Measurements from ENCODE around the gene GADD45G. TPM values are rescaled to one million over a fixed set of nuclear protein-coding genes. Genes with fewer than 3 reads are reported as not detected.

GADD45G gene
- polyA plus RNA-seq, 1 of the 3 experiments (the other 2 are of a cell fraction), result 1.3 TPM

DNA sequence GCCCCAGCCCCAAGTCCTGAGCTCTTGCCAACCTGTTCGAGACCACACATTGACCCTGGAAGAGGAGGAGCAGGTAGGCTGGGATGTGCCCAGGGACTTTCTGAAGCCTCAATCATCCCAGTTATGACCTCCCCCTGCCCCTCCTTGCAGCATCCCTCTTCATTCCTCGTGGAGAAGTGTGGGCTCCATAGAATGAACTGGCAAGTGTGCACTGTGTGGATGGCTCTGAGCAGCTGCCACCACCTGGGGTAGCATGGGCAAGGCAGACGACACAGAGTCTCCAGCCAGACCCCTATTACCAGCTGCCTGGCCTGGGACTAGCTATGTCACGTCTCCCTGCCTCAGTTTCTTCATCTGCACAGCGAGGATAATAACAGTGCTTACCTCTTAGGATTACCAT is 33.5 kb downstream of the GADD45G start:
- TF ChIP-seq POLR2AphosphoS5 (IDR thresholded peaks at IDR 0.05; ENCODE audit: low read depth, low read length) (no peak), RXRA (IDR thresholded peaks at IDR 0.05; ENCODE audit: borderline replicate concordance, low read depth) (no peak)
- TF ChIP-seq, protein P1, sequence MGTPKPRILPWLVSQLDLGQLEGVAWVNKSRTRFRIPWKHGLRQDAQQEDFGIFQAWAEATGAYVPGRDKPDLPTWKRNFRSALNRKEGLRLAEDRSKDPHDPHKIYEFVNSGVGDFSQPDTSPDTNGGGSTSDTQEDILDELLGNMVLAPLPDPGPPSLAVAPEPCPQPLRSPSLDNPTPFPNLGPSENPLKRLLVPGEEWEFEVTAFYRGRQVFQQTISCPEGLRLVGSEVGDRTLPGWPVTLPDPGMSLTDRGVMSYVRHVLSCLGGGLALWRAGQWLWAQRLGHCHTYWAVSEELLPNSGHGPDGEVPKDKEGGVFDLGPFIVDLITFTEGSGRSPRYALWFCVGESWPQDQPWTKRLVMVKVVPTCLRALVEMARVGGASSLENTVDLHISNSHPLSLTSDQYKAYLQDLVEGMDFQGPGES (IDR thresholded peaks at IDR 0.05; ENCODE audit: low read depth, low read length), result no peak
- H3K27me3 ChIP-seq (ENCODE audit: insufficient read depth), result no peaks in the 10 kb centered on the region
- H3K9me3 ChIP-seq, result no peaks in the 10 kb centered on the region
- POLR2A ChIA-PET, result no interaction called here
- no peaks in the 10 kb centered on the region for H3K36me3 ChIP-seq (replicated peaks in 1 of 2; ENCODE audit: control insufficient read depth in 1 of 2, insufficient read depth in 2 of 2, low read length in 1 of 2)
- H3K4me2 ChIP-seq, result no peak overlapping the region
- H2AFZ ChIP-seq (ENCODE audit: low read depth), result no peak overlapping the region
- H3K27ac ChIP-seq (ENCODE audit: low read depth in 2 of 2, low read length in 1 of 2), result no peak overlapping the region
- H3K79me2 ChIP-seq (ENCODE audit: insufficient read depth), result no peaks in the 10 kb centered on the region
- CTCF ChIA-PET, result interaction anchor here (0.7 to 1.5 kb wide), 4 partner anchors 11 to 106 kb away, joined by 3 to 4 read pairs (median 3); no protein-coding TSS in a partner anchor
- WGBS (ENCODE audit: low lambda C conversion rate), result 24% methylated on average over 5 of the region's 5 CpGs
- DNase-seq, result no peak
- H3K4me3 ChIP-seq (ENCODE audit: low read depth in 2 of 2, low read length in 1 of 2), result no peak overlapping the region
- H3K9me2 ChIP-seq, result no peaks in the 10 kb centered on the region
- H4K20me1 ChIP-seq (ENCODE audit: insufficient read depth), result no peaks in the 10 kb centered on the region
- no peak overlapping the region for H3K9ac ChIP-seq
- no peaks in the 10 kb centered on the region for H3F3A ChIP-seq (replicated peaks; ENCODE audit: insufficient read depth)
- H3K4me1 ChIP-seq (ENCODE audit: control insufficient read depth in 1 of 2, insufficient read depth in 2 of 2, low read depth in 1 of 2, low read length in 1 of 2), result peaks cover 0 to 11% of the 10 kb centered on the region in 2 experiments; a peak in 1 of 4 replicates

DNA sequence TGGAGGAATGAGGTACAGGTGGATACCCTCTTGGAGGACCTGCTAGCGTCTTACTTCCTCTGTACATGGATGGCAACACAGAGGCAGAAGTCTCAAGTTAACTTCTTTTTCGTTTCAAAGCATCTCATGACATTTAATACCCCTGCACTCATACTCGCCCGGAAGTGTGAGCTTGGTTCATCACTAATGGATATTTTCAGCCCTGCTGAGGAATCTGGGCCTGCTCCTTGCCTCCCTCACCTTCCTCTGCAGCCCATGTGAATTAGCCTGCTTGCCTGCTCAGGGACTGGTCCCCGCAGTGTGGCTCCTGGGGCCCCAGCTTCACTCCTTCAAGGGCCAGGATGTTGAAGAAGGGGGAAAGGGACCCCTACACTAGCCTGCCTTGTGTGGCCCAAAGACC is 34.1 kb downstream of the GADD45G start:
- POLR2A ChIA-PET, result interaction anchor here (0.6 kb wide), 1 partner anchor 36 kb away, joined by 3 read pairs; no protein-coding TSS in a partner anchor
- H3F3A ChIP-seq (replicated peaks; ENCODE audit: insufficient read depth), result no peaks in the 10 kb centered on the region
- H3K9me2 ChIP-seq, result no peaks in the 10 kb centered on the region
- H3K4me2 ChIP-seq, result no peak overlapping the region
- no peak for DNase-seq
- H3K79me2 ChIP-seq (ENCODE audit: insufficient read depth), result no peaks in the 10 kb centered on the region
- H3K27ac ChIP-seq (ENCODE audit: low read depth in 2 of 2, low read length in 1 of 2), result no peak overlapping the region
- no peaks in the 10 kb centered on the region for H3K9me3 ChIP-seq
- H4K20me1 ChIP-seq (ENCODE audit: insufficient read depth), result no peaks in the 10 kb centered on the region
- CTCF ChIA-PET, result interaction anchor here (0.7 to 1.1 kb wide), 3 partner anchors 35 to 105 kb away, joined by 3 read pairs; no protein-coding TSS in a partner anchor
- WGBS (ENCODE audit: low lambda C conversion rate), result 30% methylated on average over 5 of the region's 5 CpGs
- H3K27me3 ChIP-seq (ENCODE audit: insufficient read depth), result no peaks in the 10 kb centered on the region
- H2AFZ ChIP-seq (ENCODE audit: low read depth), result no peak overlapping the region
- H3K4me1 ChIP-seq (ENCODE audit: control insufficient read depth in 1 of 2, insufficient read depth in 2 of 2, low read depth in 1 of 2, low read length in 1 of 2), result peaks cover 0 to 11% of the 10 kb centered on the region in 2 experiments; a peak in 1 of 4 replicates
- no peaks in the 10 kb centered on the region for H3K36me3 ChIP-seq (replicated peaks in 1 of 2; ENCODE audit: control insufficient read depth in 1 of 2, insufficient read depth in 2 of 2, low read length in 1 of 2)
- H3K4me3 ChIP-seq (ENCODE audit: low read depth in 2 of 2, low read length in 1 of 2), result no peak overlapping the region
- TF ChIP-seq, protein P2, sequence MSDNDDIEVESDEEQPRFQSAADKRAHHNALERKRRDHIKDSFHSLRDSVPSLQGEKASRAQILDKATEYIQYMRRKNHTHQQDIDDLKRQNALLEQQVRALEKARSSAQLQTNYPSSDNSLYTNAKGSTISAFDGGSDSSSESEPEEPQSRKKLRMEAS (IDR thresholded peaks at IDR 0.05; ENCODE audit: low read depth), result no peak
- TF ChIP-seq, protein P3, sequence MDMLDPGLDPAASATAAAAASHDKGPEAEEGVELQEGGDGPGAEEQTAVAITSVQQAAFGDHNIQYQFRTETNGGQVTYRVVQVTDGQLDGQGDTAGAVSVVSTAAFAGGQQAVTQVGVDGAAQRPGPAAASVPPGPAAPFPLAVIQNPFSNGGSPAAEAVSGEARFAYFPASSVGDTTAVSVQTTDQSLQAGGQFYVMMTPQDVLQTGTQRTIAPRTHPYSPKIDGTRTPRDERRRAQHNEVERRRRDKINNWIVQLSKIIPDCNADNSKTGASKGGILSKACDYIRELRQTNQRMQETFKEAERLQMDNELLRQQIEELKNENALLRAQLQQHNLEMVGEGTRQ (IDR thresholded peaks at IDR 0.05; ENCODE audit: borderline replicate concordance, low read depth, low read length), result no peak
- TF ChIP-seq YY1 (IDR thresholded peaks at IDR 0.05; ENCODE audit: low read depth), result no peak
- no peak for TF ChIP-seq FOXJ3 (CRISPR knock-in tag; IDR thresholded peaks at IDR 0.05)
- no peak for TF ChIP-seq RAD21 (IDR thresholded peaks at IDR 0.05; ENCODE audit: low read length)
- no peak for TF ChIP-seq TAF1 (IDR thresholded peaks at IDR 0.05; ENCODE audit: borderline replicate concordance, low read depth, low read length)
- no peak for TF ChIP-seq NFIC (IDR thresholded peaks at IDR 0.05; ENCODE audit: borderline replicate concordance)
- TF ChIP-seq, protein P4, sequence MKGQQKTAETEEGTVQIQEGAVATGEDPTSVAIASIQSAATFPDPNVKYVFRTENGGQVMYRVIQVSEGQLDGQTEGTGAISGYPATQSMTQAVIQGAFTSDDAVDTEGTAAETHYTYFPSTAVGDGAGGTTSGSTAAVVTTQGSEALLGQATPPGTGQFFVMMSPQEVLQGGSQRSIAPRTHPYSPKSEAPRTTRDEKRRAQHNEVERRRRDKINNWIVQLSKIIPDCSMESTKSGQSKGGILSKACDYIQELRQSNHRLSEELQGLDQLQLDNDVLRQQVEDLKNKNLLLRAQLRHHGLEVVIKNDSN (IDR thresholded peaks at IDR 0.05; ENCODE audit: borderline replicate concordance, low read depth), result no peak
- TF ChIP-seq TEAD4 (IDR thresholded peaks at IDR 0.05; ENCODE audit: borderline replicate concordance, insufficient read depth), result no peak
- TF ChIP-seq EP300 (IDR thresholded peaks at IDR 0.05; ENCODE audit: borderline replicate concordance in 1 of 2, low read depth in 1 of 2, low read length in 1 of 2), result no peak
- TF ChIP-seq POLR2AphosphoS5 (IDR thresholded peaks at IDR 0.05; ENCODE audit: low read depth, low read length), result no peak
- no peak for TF ChIP-seq FOXM1 (IDR thresholded peaks at IDR 0.05; ENCODE audit: low read depth)
- TF ChIP-seq, protein P5, sequence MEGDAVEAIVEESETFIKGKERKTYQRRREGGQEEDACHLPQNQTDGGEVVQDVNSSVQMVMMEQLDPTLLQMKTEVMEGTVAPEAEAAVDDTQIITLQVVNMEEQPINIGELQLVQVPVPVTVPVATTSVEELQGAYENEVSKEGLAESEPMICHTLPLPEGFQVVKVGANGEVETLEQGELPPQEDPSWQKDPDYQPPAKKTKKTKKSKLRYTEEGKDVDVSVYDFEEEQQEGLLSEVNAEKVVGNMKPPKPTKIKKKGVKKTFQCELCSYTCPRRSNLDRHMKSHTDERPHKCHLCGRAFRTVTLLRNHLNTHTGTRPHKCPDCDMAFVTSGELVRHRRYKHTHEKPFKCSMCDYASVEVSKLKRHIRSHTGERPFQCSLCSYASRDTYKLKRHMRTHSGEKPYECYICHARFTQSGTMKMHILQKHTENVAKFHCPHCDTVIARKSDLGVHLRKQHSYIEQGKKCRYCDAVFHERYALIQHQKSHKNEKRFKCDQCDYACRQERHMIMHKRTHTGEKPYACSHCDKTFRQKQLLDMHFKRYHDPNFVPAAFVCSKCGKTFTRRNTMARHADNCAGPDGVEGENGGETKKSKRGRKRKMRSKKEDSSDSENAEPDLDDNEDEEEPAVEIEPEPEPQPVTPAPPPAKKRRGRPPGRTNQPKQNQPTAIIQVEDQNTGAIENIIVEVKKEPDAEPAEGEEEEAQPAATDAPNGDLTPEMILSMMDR (IDR thresholded peaks at IDR 0.05), result no peak
- TF ChIP-seq GATA2 (CRISPR knock-in tag; IDR thresholded peaks at IDR 0.05), result no peak
- no peak for TF ChIP-seq NRF1 (IDR thresholded peaks at IDR 0.05; ENCODE audit: low read depth, low read length)
- H3K9ac ChIP-seq, result no peak overlapping the region
